SK-N-MC (cell line): ENCODE measurements around the gene MAGI2.

Experiments
- DNase-seq: peaks from one replicate; pipeline ENCODE4 v3.0.0-alpha.2; 2011; ENCODE audit warnings: low read depth, low spot score
- H3K27ac ChIP-seq: fragments of 200-600 bp; sonication (generic); 2 replicates; pipeline ENCODE4 v1.5.1; 2016; ENCODE audit warnings: mixed run types
- H3K36me3 ChIP-seq: fragments of 200-600 bp; sonication (generic); 2 replicates; pipeline ENCODE4 v1.6.1; 2017; ENCODE audit warnings: antibody characterized with exemption, low read length, mixed read lengths; ENCODE audit not compliant: insufficient read depth
- H3K4me3 ChIP-seq: fragments of 200-600 bp; sonication (generic); 2 replicates; pipeline ENCODE4 v1.5.1; 2016
- H3K9ac ChIP-seq: fragments of 200-600 bp; sonication (generic); 2 replicates; pipeline ENCODE4 v1.8.0; 2017; ENCODE audit warnings: mixed run types, mixed read lengths; ENCODE audit not compliant: insufficient read length
- H3K9me3 ChIP-seq: fragments of 200-600 bp; sonication (generic); 2 replicates; pipeline ENCODE4 v1.6.1; 2017; ENCODE audit warnings: low read depth, mild to moderate bottlenecking, antibody characterized with exemption, low read length, moderate library complexity, mixed read lengths
- EZH2 ChIP-seq: fragments of 200-600 bp; sonication (generic); IDR thresholded peaks from one replicate; pipeline ENCODE4 v1.6.1; 2017; ENCODE audit warnings: antibody characterized with exemption
- FOXP2 ChIP-seq: optimal IDR thresholded peaks from 2 replicates; pipeline ENCODE3; 2011; ENCODE audit warnings: mild to moderate bottlenecking, moderate library complexity; ENCODE audit not compliant: insufficient read depth; ENCODE audit errors: extremely low read length, control extremely low read depth
- POLR2AphosphoS5 ChIP-seq: IDR thresholded peaks from 2 replicates; pipeline ENCODE4 v1.6.1; 2012; ENCODE audit warnings: mild to moderate bottlenecking, low read depth, low read length, borderline replicate concordance

The MAGI2 gene

GRCh38 chr7:78080241-78080640, 1373.2 kb downstream of the MAGI2 start:
- Histone ChIP-seq H3K9ac (no peak overlapping the region), H3K9me3 (no peaks in the 10 kb centered on the region), H3K36me3 (no peaks in the 10 kb centered on the region), H3K4me3 (no peak overlapping the region), H3K27ac (no peak overlapping the region)
- DNase-seq: no peak
- no peak for TF ChIP-seq POLR2AphosphoS5
- TF ChIP-seq FOXP2: no peak
- no peak for TF ChIP-seq EZH2

GRCh38 chr7:78074713-78075112, 1378.8 kb downstream of the MAGI2 start:
- Histone ChIP-seq H3K36me3 (no peaks in the 10 kb centered on the region), H3K9ac (no peak overlapping the region), H3K27ac (no peak overlapping the region), H3K4me3 (no peak overlapping the region), H3K9me3 (no peaks in the 10 kb centered on the region)
- TF ChIP-seq POLR2AphosphoS5: no peak
- no peak for DNase-seq

GRCh38 chr7:78073609-78074382, 1379.7 kb downstream of the MAGI2 start:
- TF ChIP-seq POLR2AphosphoS5 (no peak), FOXP2 (no peak), EZH2 (no peak)
- H3K9me3 ChIP-seq: no peaks in the 10 kb centered on the region
- peak; percentile 16 for DNase-seq
- no peak overlapping the region for H3K4me3 ChIP-seq
- no peak overlapping the region for H3K9ac ChIP-seq
- no peak overlapping the region for H3K27ac ChIP-seq
- no peaks in the 10 kb centered on the region for H3K36me3 ChIP-seq

GRCh38 chr7:78072201-78072590, 1381.3 kb downstream of the MAGI2 start:
- no peak for TF ChIP-seq FOXP2
- TF ChIP-seq POLR2AphosphoS5: no peak
- H3K9ac ChIP-seq: no peak overlapping the region

GRCh38 chr7:78071491-78072200, 1381.8 kb downstream of the MAGI2 start:
- H3K36me3 ChIP-seq: no peaks in the 10 kb centered on the region
- no peak overlapping the region for H3K27ac ChIP-seq
- TF ChIP-seq FOXP2 (no peak), EZH2 (no peak), POLR2AphosphoS5 (no peak)
- no peak for DNase-seq
- H3K9ac ChIP-seq: no peak overlapping the region
- no peak overlapping the region for H3K4me3 ChIP-seq
- H3K9me3 ChIP-seq: no peaks in the 10 kb centered on the region

More at GRCh38 chr7:78072201-78072590, 1381.3 kb downstream of the MAGI2 start:
- DNase-seq: no peak
- Histone ChIP-seq H3K36me3 (no peaks in the 10 kb centered on the region), H3K27ac (no peak overlapping the region), H3K4me3 (no peak overlapping the region), H3K9me3 (no peaks in the 10 kb centered on the region)

GRCh38 chr7:78066599-78066998, 1386.9 kb downstream of the MAGI2 start:
- Histone ChIP-seq H3K9ac (no peak overlapping the region), H3K9me3 (no peaks in the 10 kb centered on the region), H3K27ac (no peak overlapping the region), H3K4me3 (no peak overlapping the region), H3K36me3 (no peaks in the 10 kb centered on the region)
- no peak for DNase-seq
- TF ChIP-seq POLR2AphosphoS5: no peak
- TF ChIP-seq FOXP2: no peak

- Histone ChIP-seq H3K27ac (no peak overlapping the region), H3K36me3 (no peaks in the 10 kb centered on the region), H3K4me3 (no peak overlapping the region), H3K9ac (no peak overlapping the region), H3K9me3 (no peaks in the 10 kb centered on the region)
- TF ChIP-seq EZH2 (no peak), POLR2AphosphoS5 (no peak), FOXP2 (no peak)
- no peak for DNase-seq
These were observed 1389.7 kb downstream of the MAGI2 start for GRCh38 chr7:78063758-78064157.

GRCh38 chr7:78062214-78062613, 1391.3 kb downstream of the MAGI2 start:
- H3K27ac ChIP-seq: no peak overlapping the region
- no peak overlapping the region for H3K4me3 ChIP-seq
- no peaks in the 10 kb centered on the region for H3K9me3 ChIP-seq
- no peak for DNase-seq
- no peaks in the 10 kb centered on the region for H3K36me3 ChIP-seq
- no peak overlapping the region for H3K9ac ChIP-seq
- TF ChIP-seq POLR2AphosphoS5 (no peak), EZH2 (no peak), FOXP2 (no peak)

GRCh38 chr7:78057571-78057970, 1395.9 kb downstream of the MAGI2 start:
- H3K4me3 ChIP-seq: no peak overlapping the region
- no peak overlapping the region for H3K9ac ChIP-seq
- no peak for DNase-seq
- H3K9me3 ChIP-seq: no peaks in the 10 kb centered on the region
- no peak for TF ChIP-seq POLR2AphosphoS5
- no peak for TF ChIP-seq EZH2
- TF ChIP-seq FOXP2: no peak
- no peaks in the 10 kb centered on the region for H3K36me3 ChIP-seq
- no peak overlapping the region for H3K27ac ChIP-seq
